ENCODE measurements around the gene OLFML2B.

Gene OLFML2B

DNA sequence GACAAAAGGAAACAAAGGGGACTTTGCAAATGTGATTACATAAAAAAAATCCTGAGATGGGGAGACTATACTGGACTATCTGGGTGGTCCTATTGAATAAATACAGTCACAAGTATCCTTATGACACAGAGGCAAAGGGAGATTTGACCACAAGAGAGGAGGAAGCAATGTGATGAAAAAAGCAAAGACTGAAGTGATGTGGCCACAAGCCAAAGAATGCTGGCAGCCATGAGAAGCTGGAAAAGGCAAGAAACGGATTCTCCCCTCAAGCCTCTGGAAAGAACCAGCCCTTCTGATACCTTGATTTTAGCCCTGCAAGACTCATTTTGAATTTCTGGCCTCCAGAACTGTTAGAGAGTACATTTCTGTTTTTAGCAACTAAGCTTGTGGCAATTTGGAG lies 36.4 kb downstream of the OLFML2B start:
- TF ChIP-seq, protein P1, sequence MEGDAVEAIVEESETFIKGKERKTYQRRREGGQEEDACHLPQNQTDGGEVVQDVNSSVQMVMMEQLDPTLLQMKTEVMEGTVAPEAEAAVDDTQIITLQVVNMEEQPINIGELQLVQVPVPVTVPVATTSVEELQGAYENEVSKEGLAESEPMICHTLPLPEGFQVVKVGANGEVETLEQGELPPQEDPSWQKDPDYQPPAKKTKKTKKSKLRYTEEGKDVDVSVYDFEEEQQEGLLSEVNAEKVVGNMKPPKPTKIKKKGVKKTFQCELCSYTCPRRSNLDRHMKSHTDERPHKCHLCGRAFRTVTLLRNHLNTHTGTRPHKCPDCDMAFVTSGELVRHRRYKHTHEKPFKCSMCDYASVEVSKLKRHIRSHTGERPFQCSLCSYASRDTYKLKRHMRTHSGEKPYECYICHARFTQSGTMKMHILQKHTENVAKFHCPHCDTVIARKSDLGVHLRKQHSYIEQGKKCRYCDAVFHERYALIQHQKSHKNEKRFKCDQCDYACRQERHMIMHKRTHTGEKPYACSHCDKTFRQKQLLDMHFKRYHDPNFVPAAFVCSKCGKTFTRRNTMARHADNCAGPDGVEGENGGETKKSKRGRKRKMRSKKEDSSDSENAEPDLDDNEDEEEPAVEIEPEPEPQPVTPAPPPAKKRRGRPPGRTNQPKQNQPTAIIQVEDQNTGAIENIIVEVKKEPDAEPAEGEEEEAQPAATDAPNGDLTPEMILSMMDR (IDR thresholded peaks at IDR 0.05; ENCODE audit: low read depth, low read length, missing control alignments), result no peak
- no peak for DNase-seq (ENCODE audit: extremely low read depth, low read depth)
- no peak overlapping the region for H3K4me3 ChIP-seq (replicated peaks; ENCODE audit: low read depth, low read length)

DNA sequence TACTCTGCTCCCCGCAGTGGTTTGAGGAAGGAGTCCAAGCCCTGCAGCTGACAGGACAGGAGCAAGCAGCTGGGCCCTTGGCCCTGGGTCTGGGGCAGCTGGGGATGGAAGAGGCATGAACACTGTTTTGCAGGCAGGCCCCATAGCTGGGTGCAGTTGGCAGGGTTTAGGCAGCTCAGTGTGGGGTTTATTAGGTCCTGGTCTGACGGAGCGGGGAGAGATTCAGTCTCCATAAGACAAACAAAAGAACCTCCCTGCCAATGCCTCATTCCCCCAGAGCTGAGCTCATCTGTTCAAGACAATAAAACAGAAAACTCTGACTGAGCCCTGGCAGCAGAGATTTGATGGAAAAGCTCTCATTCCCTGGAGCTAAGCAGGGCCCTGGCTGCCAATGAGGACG lies 37.3 kb downstream of the OLFML2B start:
- H3K4me3 ChIP-seq (replicated peaks; ENCODE audit: low read depth, low read length), result no peak overlapping the region
- TF ChIP-seq, protein P1 (IDR thresholded peaks at IDR 0.05; ENCODE audit: low read depth, low read length, missing control alignments), result no peak
- DNase-seq (ENCODE audit: extremely low read depth, low read depth), result no peak

DNA sequence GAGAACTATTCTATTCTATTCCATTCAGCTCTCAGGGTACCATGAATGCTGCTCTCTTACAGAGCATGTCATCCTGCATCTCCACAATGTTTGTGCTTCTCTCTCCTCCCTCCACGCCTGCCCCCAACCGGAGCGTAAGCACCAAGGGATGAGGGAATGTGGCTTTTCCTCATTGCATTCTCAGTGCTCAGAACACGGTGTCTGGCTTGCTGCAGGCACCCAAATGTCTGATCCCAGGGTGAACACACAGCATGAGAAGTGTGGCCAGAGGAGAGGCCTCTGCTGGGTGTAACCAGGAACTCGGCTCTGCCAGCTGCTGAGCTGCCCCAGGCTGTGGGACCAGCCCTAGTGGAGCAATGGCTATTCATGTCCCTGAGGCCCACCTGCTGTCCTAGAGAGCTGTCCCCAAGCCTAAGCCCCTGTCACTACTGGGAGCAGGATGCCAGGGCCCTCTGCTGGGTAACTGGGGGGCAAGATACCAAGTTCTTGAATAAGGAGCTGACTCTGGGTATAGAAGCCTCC lies 38.3 kb downstream of the OLFML2B start:
- TF ChIP-seq, protein P1 (IDR thresholded peaks at IDR 0.05; ENCODE audit: low read depth, low read length, missing control alignments), result no peak
- H3K4me3 ChIP-seq (replicated peaks; ENCODE audit: low read depth, low read length), result no peak overlapping the region
- DNase-seq (ENCODE audit: extremely low read depth, low read depth), result no peak

DNA sequence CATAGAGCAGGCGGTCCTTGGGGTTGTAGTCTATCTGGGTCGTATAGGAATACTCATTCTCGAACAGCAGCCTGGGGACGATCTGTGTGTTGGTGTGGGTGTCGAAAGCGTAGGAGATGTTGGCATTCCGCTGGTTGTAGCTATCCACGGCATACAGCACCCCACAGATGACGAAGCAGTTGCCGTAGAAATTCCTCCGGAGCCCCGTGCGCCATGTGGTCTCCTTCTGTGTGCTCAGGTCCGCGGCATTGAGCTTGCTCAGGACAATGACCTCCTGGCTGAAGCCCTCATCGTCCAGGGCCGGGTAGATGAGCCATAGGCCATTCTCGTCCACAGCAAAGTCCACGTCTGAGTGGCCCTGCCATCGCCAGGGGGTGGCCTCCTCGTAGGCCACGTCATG lies 39.9 kb downstream of the OLFML2B start:
- TF ChIP-seq, protein P1 (IDR thresholded peaks at IDR 0.05; ENCODE audit: low read depth, low read length, missing control alignments), result no peak

DNA sequence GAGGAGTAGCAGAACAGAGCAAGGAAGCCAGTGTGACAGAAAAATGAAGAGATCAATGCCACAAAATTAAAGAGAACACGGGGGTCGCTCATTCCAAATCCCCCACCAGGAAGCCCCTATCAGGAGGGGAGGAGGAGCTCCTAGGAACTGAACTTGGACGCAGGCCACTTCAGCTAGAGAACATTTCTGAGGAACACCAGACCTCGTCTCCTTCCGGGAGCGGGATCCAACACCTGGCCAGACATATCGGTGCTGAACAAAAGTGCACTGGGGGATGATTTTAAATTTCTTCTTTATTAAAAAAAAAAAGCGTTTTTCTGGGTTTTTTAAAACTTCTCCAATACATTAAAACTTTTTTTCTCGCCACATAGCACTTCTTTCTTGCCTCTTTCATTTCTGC lies 40.8 kb downstream of the OLFML2B start:
- no peak overlapping the region for H3K4me3 ChIP-seq (replicated peaks; ENCODE audit: low read depth, low read length)
- TF ChIP-seq, protein P1 (IDR thresholded peaks at IDR 0.05; ENCODE audit: low read depth, low read length, missing control alignments), result no peak
- no peak for DNase-seq (ENCODE audit: extremely low read depth, low read depth)

More for the DNA sequence above, 39.9 kb downstream of the OLFML2B start:
- H3K4me3 ChIP-seq (replicated peaks; ENCODE audit: low read depth, low read length), result no peak overlapping the region
- DNase-seq (ENCODE audit: extremely low read depth, low read depth), result no peak

DNA sequence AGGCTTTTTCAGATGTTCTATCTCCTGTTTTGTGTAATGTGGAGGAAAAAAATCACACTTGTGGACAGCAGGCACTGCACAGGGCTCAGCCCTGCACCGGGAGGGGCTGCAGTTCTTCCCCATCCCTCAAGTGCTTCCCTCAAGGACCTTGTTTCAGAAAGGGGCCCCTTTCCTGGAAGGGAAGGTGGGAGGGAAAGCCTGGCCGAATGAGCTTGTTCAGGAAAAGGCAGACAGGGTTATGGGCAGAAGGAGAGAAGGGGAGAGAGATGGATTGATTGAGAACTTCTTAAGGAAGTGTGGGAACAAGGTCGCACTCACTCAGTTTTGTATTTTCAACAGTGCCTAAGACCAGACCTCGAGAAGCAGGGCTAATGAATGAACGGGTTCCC lies 41.2 kb downstream of the OLFML2B start:
- H3K4me3 ChIP-seq (replicated peaks; ENCODE audit: low read depth, low read length), result no peak overlapping the region
- DNase-seq (ENCODE audit: extremely low read depth, low read depth), result no peak
- TF ChIP-seq, protein P1 (IDR thresholded peaks at IDR 0.05; ENCODE audit: low read depth, low read length, missing control alignments), result no peak
